ENCODE data around the gene R3HDM2.

Gene R3HDM2

DNA sequence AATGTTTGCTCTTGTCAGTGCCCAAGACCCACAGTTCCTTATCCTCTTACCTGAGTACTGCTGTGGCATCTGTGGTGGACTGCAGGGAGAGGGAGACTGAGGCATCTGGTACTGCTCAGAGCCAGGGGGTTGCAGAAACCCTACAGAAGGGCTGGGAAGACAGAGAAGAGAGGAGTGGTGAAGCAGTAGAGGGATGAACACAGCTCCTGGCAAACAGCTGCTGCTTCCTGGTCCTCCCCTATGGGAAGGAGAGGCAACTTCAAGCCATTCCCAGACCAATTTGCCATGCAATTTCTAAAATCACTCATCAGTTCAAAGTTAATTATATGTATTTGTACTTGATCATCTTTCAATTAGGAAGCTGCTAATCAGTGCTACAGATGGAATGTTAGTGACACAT, 164.2 kb downstream of the R3HDM2 start:
- no peak for DNase-seq (ENCODE audit: low read depth, low spot score)

- no peak for DNase-seq (ENCODE audit: low read depth, low spot score)
These were observed 167.7 kb downstream of the R3HDM2 start for GRCh38 chr12:57263096-57263495.

DNA sequence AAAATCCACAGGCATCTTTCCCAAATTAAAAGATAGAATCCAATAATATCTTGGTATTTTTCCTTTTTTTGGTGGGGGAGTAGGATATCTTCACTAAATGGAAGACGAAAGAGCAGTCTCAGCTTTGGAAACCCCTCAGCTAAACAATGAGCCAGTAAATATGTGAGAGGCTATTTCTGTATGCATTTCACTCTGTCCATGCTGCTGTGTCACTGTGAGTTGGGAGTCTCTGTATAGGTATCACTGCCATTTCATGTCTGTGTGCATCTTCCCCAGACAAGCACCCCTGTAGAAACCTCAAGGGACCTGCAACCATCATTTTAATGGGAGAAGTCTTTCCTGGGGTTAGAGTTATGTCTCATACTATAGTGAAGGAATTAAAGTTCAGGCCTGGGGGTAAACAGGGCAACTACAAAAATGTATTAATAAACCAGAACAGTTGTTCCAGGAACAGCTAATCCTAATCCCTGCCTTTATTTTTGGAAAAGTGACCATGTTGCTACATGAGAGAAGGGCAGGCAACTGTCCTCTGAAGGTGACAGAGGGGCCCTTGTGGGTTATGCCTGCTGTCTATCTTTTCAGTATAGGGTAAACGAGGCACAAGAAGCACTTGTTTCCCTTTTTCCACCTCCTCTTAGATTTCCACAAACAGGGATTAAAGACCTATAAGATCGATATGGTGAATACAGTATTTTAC, 168.6 kb downstream of the R3HDM2 start:
- no peak for DNase-seq (ENCODE audit: low read depth, low spot score)

DNA sequence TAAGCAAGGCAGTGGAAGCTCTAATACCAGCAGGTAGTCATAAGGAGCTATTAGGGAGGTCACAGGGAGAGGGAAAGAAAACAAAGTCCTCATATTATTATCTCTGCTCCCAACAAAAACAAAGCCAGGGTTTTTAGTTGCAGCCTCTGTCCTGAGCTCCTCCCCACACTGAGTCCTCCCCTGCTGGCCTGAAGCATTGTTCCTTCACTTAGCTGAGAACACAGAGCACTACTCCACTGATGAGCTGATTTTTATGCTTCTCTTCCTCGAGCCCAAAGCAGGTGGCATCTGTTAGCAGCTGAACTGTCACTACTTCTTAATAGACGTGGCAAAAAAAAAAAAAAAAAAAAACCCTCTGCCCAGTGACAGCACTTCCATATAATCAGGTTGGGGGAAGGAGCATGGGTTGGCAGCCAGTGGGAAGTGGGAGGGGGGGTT, 169.4 kb downstream of the R3HDM2 start:
- no peak for DNase-seq (ENCODE audit: low read depth, low spot score)

GRCh38 chr12:57260366-57260765, 170.5 kb downstream of the R3HDM2 start:
- DNase-seq (ENCODE audit: low read depth, low spot score), result no peak

GRCh38 chr12:57258977-57259970, 171.6 kb downstream of the R3HDM2 start:
- DNase-seq (ENCODE audit: low read depth, low spot score), result no peak

GRCh38 chr12:57255916-57256315, 174.9 kb downstream of the R3HDM2 start:
- DNase-seq (ENCODE audit: low read depth, low spot score), result no peak

DNA sequence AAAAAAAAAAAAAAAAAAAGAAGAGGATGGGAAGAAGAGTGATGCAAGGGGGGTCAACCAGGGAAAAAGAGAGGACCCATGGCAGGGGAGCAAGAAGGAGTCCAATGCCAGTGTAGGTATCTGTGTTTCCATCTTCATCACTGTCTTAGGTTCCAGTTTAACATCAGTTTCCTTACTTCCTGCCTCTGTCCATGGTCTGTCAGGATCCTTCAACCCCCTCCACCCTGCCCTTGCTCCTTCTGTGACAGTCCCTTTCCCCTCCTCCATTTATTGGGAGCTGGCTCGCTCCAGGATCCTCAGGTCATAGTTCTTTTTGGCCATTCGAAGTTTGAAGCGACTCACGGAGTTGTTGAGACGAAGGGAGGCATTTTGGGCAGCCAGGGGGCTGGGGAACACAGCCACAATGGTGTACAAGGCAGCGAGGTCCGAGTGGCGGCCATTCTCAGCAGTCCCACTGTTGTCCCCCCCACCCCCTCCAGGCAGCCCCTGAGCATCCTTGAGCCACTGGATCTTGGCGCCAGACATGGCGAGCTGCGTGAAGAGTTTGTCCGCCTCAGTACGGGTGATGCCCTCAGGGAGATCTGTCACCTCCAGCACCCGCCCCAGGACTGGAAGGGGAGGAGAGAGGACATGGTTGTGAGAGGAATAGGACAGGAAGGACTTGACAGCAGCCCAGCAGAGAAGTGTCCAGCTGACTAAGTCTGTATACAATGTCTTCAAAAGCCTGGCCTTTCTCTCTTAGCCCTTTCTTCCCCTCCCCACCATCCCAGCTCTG, 176.2 kb downstream of the R3HDM2 start:
- no peak for DNase-seq (ENCODE audit: low read depth, low spot score)

- no peak for DNase-seq (ENCODE audit: low read depth, low spot score)
These were observed 179.9 kb downstream of the R3HDM2 start, which contains the start of gene STAC3 for GRCh38 chr12:57250956-57251355. Gene STAC3 (minus strand): TSS chr12:57251187. CDS start chr12:57249636, 1,551 bp downstream.

- no peak for DNase-seq (ENCODE audit: low read depth, low spot score)
These were observed 180.3 kb downstream of the R3HDM2 start for GRCh38 chr12:57250541-57250940.

DNA sequence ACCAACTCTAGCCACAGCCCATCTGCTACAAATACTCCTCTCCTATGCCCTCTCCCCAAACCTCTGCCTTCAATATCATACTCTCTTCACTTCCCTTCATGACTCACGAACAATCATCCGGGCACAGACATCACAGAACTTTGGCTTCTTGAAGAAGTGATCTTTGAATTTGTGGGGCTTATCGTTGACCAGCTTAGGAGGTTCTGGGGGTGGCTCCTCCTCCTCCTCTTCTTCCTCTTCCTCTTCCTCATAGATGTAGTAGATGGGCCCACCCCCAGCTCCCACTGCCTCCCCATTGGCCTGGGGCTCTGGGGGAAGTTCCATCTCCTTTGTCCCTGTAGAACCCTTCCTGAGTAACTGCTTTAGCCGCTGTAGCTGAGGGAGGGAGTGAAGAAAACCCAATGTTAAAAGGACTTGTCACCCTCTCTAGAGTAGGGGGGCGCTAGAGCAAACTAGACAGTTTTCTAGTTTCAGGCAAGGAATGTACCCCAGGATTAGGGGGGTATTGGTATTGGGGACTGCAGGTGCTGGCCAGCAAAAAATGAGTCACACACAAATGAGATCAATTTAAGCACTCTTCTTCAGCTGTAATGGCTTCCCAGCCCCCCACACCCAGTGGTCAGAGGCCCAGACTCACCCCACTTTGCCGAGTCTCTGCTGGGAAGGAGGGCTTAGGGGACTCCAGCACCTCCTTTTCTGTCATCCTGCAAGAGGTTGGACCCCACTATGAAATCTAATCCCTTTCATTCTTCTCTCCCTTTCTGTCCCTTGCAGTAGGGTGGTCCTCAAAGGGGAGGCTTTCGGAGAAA, 181.7 kb downstream of the R3HDM2 start:
- no peak for DNase-seq (ENCODE audit: low read depth, low spot score)

DNA sequence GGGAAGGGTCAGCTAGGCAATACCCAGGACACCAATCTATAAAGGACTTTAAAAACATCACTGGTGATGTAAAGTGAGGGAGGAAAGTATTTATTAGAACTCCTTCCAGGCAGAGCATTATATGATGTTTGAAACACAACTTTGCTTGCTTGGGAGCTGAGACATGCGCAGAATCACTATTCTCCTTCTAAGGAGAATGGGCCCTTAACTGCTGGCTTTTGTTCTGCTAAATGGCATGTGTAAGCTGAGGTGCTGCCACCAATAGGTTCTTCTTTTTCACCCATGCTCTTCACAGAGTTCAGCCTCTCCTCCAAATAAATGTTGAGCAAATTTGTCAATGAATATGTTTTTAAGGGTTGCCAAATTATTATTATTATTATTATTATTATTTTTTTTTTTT, 183.8 kb downstream of the R3HDM2 start:
- DNase-seq (ENCODE audit: low read depth, low spot score), result no peak

GRCh38 chr12:57244312-57244696, 186.5 kb downstream of the R3HDM2 start:
- no peak for DNase-seq (ENCODE audit: low read depth, low spot score)

DNA sequence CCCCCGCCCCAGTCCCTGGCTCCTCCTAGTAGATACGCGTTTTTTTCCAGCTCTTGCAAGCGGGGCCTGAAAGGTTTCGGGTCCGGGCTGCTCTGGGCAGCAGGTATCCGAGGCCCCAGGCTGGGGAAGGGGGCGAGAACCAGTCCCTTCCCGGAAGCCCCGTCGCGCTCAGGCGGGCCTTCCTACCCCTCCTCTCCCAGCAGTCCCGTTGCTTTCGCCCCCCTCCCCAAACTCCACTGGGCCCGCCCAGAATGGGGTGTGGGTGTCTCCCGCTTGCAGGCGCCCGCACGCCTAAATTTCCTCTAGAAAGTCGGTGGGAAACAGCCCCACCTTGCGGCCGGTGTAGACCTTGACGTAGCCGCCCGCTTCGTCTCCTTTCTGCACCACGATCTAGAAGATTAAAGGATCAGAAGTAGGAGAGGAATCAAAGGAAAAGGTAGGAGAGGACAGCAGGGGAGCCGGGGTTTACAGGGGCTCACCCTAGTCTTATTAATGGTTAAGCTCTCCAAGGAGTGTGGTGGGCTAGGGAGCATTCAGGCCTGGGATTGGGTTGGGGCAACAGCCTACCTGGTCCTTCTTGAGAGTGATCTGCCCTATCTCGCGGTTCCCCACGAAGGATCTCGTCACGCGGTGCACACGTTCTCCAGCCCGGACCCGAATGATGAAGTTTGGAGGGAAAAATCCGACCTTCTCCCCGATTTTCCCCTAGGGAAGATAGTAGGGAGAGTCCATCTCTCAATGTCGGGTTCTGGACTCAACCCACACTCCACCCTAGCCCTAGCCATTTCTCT, 187.1 kb downstream of the R3HDM2 start:
- DNase-seq (ENCODE audit: low read depth, low spot score), result peak; percentile 86

GRCh38 chr12:57242691-57243454, 188.0 kb downstream of the R3HDM2 start:
- peak; percentile 74 for DNase-seq (ENCODE audit: low read depth, low spot score)

DNA sequence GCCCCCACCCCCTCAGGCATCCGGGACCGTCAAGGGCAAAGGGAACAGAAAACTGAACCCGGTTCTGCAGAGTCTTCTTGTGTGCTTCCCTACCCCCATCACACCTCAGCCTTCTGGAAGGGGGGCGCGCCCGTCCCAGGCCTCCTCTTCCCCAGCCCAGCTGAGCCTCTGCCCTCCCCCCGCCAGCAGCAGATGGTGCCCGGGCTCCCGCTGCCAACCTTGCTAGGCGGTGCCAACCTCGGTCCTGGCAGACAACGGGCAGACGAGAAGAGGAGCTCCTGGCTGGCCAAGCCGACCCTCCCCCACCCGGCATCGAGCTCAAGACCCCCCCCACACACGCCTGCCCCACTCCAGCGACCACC, 188.5 kb downstream of the R3HDM2 start:
- DNase-seq (ENCODE audit: low read depth, low spot score), result no peak

- DNase-seq (ENCODE audit: low read depth, low spot score), result no peak
These were observed 189.2 kb downstream of the R3HDM2 start for GRCh38 chr12:57241402-57242310.

DNA sequence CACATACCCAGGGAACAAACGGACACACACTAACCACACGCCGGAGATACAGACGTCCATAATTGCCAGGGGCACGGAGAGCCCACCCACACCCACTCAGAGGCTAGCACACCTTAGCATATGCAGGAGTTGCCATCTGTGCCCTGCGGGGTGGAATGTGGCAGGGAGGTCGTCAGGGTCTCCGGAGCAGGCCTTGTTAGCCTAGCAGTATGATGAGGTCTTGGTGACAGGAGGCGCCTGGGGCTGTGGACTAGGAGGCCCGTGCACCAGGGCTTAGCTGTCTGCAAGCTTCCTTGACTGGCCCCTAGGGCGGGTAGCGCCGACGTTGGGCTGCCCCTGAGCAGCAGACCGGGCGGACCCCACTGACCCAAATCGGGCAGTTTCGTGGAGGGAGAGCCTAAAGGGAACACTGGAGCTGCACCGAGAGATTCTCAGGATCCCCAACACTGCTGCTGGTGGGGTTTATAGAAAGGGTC, 189.9 kb downstream of the R3HDM2 start:
- DNase-seq (ENCODE audit: low read depth, low spot score), result no peak
